B cell (primary cell): ENCODE results near the gene C22orf31. TPM values are rescaled to one million over a fixed set of nuclear protein-coding genes. Genes with fewer than 3 reads are reported as not detected.

Source experiments
- ATAC-seq: fragments of 200-7000 bp; cut with Tn5 transposase; one replicate; pipeline ENCODE4 v1.10.0; 2021; ENCODE audit warnings: low read depth, mild to moderate bottlenecking, moderate number of reproducible peaks, moderate library complexity
- CTCF ChIA-PET: fragments of 350-600 bp; sonication (Branson Sonifier 250); formaldehyde crosslinking; loops from one replicate; lab custom pipeline; 2021; ENCODE audit warnings: antibody characterized with exemption, inconsistent platforms; lab: Charles Lee
- POLR2A ChIA-PET: fragments of 350-600 bp; sonication (Branson Sonifier 250); formaldehyde crosslinking; loops from one replicate; lab custom pipeline; 2021; ENCODE audit warnings: antibody characterized with exemption; lab: Charles Lee
- DNase-seq: peaks from one replicate; pipeline ENCODE4 v3.0.0; 2013
- H2AFZ ChIP-seq: 2 replicates; pipeline ENCODE4 v1.6.1; 2012; ENCODE audit warnings: mild to moderate bottlenecking, low read depth, low read length; ENCODE audit not compliant: insufficient read depth, poor library complexity, severe bottlenecking
- H3K27ac ChIP-seq, 2 donors: 1 replicate in 1 of 2; 2 replicates in 1 of 2; pipeline ENCODE4 v1.5.1; 2012 to 2013; ENCODE audit warnings: low read length in 2 of 2, mild to moderate bottlenecking in 2 of 2, moderate library complexity in 1 of 2
- H3K27me3 ChIP-seq, 4 experiments: fragments of 200-600 bp in 1 of 4; sonication (generic) in 1 of 4; replicated peaks in 1 of 4; 1 replicate in 2 of 4; 2 replicates in 2 of 4; pipeline versions ENCODE4 v1.6.1 to v1.7.0; 2013 to 2016; ENCODE audit warnings: low read length in 3 of 4, mild to moderate bottlenecking in 2 of 4, mixed read lengths in 1 of 4, moderate library complexity in 1 of 4; ENCODE audit not compliant: insufficient read depth in 4 of 4, control insufficient read depth in 3 of 4; ENCODE audit errors: control extremely low read depth in 1 of 4
- H3K36me3 ChIP-seq, 2 experiments: replicated peaks in 1 of 2; 1 replicate in 1 of 2; 2 replicates in 1 of 2; pipeline versions ENCODE4 v1.6.1 to v1.7.1; 2013; ENCODE audit warnings: low read length in 1 of 2; ENCODE audit not compliant: insufficient read depth in 2 of 2, control insufficient read depth in 1 of 2; ENCODE audit errors: control extremely low read depth in 1 of 2, extremely low read depth in 1 of 2
- H3K4me1 ChIP-seq, 2 donors: fragments of 200-600 bp in 1 of 2; sonication (generic) in 1 of 2; 1 replicate in 1 of 2; 2 replicates in 1 of 2; pipeline versions ENCODE4 v1.5.1 to v1.6.1; 2013 to 2017; ENCODE audit warnings: low read length in 2 of 2; ENCODE audit not compliant: control insufficient read depth in 2 of 2, insufficient read depth in 2 of 2
- H3K4me2 ChIP-seq: replicated peaks from 2 replicates; pipeline ENCODE3; 2012; ENCODE audit warnings: mild to moderate bottlenecking, low read depth, low read length; ENCODE audit not compliant: poor library complexity, severe bottlenecking
- H3K4me3 ChIP-seq, 5 experiments: fragments of 200-600 bp in 1 of 5; sonication (generic) in 1 of 5; 1 replicate in 3 of 5; 2 replicates in 2 of 5; pipeline versions ENCODE4 v1.5.1 to v1.7.0; 2011 to 2016; ENCODE audit warnings: low read length in 4 of 5, mild to moderate bottlenecking in 4 of 5, low read depth in 2 of 5, control low read depth in 1 of 5, moderate library complexity in 1 of 5; ENCODE audit not compliant: insufficient read depth in 1 of 5; ENCODE audit errors: control extremely low read depth in 1 of 5, extremely low read depth in 1 of 5
- H3K79me2 ChIP-seq: fragments of 200-600 bp; sonication (generic); one replicate; pipeline ENCODE4 v1.6.0; 2016; ENCODE audit warnings: low read length; ENCODE audit not compliant: control insufficient read depth, insufficient read depth
- H3K9ac ChIP-seq: fragments of 200-600 bp; sonication (generic); 2 replicates; pipeline ENCODE4 v1.6.1; 2017; ENCODE audit warnings: mild to moderate bottlenecking, low read length, moderate library complexity
- H3K9me3 ChIP-seq, 3 donors: one replicate each; pipeline versions ENCODE4 v1.6.1 to v1.7.1; 2013; ENCODE audit warnings: low read length in 2 of 3; ENCODE audit not compliant: control insufficient read depth in 2 of 3, insufficient read depth in 1 of 3; ENCODE audit errors: control extremely low read depth in 1 of 3
- H4K20me1 ChIP-seq: 2 replicates; pipeline ENCODE4 v1.6.0; 2012; ENCODE audit warnings: mild to moderate bottlenecking, low read length; ENCODE audit not compliant: insufficient read depth, control insufficient read depth, poor library complexity, severe bottlenecking
- H3K27ac Mint-ChIP-seq: one replicate; pipeline ENCODE4 v1.8.0; 2021; ENCODE audit warnings: mixed read lengths
- H3K27me3 Mint-ChIP-seq: one replicate; pipeline ENCODE4 v1.8.0; 2021; ENCODE audit warnings: mixed read lengths
- H3K4me1 Mint-ChIP-seq: one replicate; pipeline ENCODE4 v1.8.0; 2021; ENCODE audit warnings: mixed read lengths
- H3K4me3 Mint-ChIP-seq: one replicate; pipeline ENCODE4 v1.8.0; 2021; ENCODE audit warnings: mixed read lengths
- H3K9me3 Mint-ChIP-seq: one replicate; pipeline ENCODE4 v1.8.0; 2022; ENCODE audit warnings: mixed read lengths; ENCODE audit not compliant: insufficient read depth
- CTCF ChIP-seq: fragments of 200-600 bp; IDR thresholded peaks from one replicate; pipeline ENCODE4 v1.8.0; 2022; ENCODE audit warnings: antibody characterized with exemption, mild to moderate bottlenecking
- EZH2 ChIP-seq: IDR thresholded peaks from 2 replicates; pipeline ENCODE4 v1.6.1; 2012; ENCODE audit warnings: borderline replicate concordance, low read depth, mild to moderate bottlenecking, moderate library complexity, low read length; ENCODE audit not compliant: insufficient read depth, poor library complexity, severe bottlenecking
- WGBS: methylation state at CpG from one replicate; pipeline ENCODE4 v1.1.5; 2013; ENCODE audit warnings: missing lambda C conversion rate; ENCODE audit not compliant: insufficient coverage; 5-methylcytosine and 5-hydroxymethylcytosine counted together
- intact Hi-C: fragments of 100-400 bp; cut with micrococcal nuclease; formaldehyde crosslinking; loops from one replicate; pipeline ENCODE4 v1.10.0; 2022
- polyA plus RNA-seq: library from polyadenylated mRNA; depleted of rRNA; stranded (reverse); fragments of >200 nt; gene quantifications from 2 replicates; pipeline ENCODE4 v1.2.3, GENCODE V29; 2012
- total RNA-seq, 2 donors: library from RNA; stranded (reverse); fragments of 120-200 nt in 1 of 2; gene quantifications; 1 replicate in 1 of 2; 2 replicates in 1 of 2; pipeline versions ENCODE4 v1.2.3 to v1.2.4, GENCODE V29; 2013 to 2022

C22orf31 gene
- total and polyA plus RNA-seq, 2 donors (not counting 1 experiment from before 2014, with no cell fraction given) = not detected

- no peaks in the 10 kb centered on the region for H3K79me2 ChIP-seq
- ChIA-PET POLR2A (no interaction called here), CTCF (interaction anchor here (1.0 to 1.4 kb wide), 2 partner anchors 19 to 153 kb away, joined by 3 read pairs; no protein-coding TSS in a partner anchor)
- H3K36me3 ChIP-seq = no peaks in the 10 kb centered on the region
- no peak overlapping the region for H2AFZ ChIP-seq
- H3K9ac ChIP-seq = no peak overlapping the region
- no peaks in the 10 kb centered on the region for H3K4me1 ChIP-seq
- 100% methylated on average over 1 of the region's 1 CpG for WGBS
- no peak for TF ChIP-seq CTCF
- H3K4me3 ChIP-seq = no peak overlapping the region
- no peak overlapping the region for H3K27ac ChIP-seq
- intact Hi-C loops = no loop called here
- H3K4me2 ChIP-seq = no peak overlapping the region
- ATAC-seq (no peak), DNase-seq (no peak)
- Mint-ChIP-seq H3K4me3 (no peak overlapping the region), H3K9me3 (no peaks in the 10 kb centered on the region), H3K27me3 (peaks cover 31% of the 10 kb centered on the region), H3K27ac (no peak overlapping the region), H3K4me1 (no peaks in the 10 kb centered on the region)
- H3K9me3 ChIP-seq = no peaks in the 10 kb centered on the region
- H3K27me3 ChIP-seq = peaks cover 0 to 9% (median 3%) of the 10 kb centered on the region in 4 experiments
- H4K20me1 ChIP-seq = no peaks in the 10 kb centered on the region
These were observed 31.4 kb upstream of the C22orf31 start for GRCh38 chr22:29093030-29093429.

DNA sequence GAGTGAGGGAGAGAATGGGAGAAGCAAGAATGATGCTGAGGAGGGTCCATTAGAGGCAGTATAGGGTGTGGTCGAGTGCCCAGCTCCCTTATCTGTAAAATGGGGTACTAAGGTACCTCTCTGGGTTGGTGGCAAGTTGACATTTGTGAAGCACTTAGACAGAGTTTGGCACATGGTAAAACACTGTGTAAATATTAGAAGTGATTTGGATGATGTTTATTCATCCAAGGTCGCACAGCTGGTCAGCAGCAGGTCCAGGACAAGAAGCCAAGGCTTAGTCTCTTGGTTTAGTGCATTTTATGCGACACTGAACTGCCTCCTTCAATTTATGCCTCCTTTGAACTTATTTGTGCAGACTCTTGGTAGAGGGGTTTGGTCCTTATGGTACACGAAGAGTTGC lies 30.6 kb upstream of the C22orf31 start:
- no peak overlapping the region for H3K9ac ChIP-seq
- H3K4me1 ChIP-seq = no peaks in the 10 kb centered on the region
- DNase-seq = no peak
- H3K79me2 ChIP-seq = no peaks in the 10 kb centered on the region
- H3K4me3 ChIP-seq = no peak overlapping the region
- WGBS = 67% methylated on average over 1 of the region's 4 CpGs
- H3K4me2 ChIP-seq = no peak overlapping the region
- Mint-ChIP-seq H3K9me3 (no peaks in the 10 kb centered on the region), H3K27ac (no peak overlapping the region), H3K4me3 (no peak overlapping the region), H3K27me3 (peaks cover 33% of the 10 kb centered on the region), H3K4me1 (no peaks in the 10 kb centered on the region)
- ChIA-PET POLR2A (no interaction called here), CTCF (no interaction called here)
- H3K9me3 ChIP-seq = no peaks in the 10 kb centered on the region
- intact Hi-C loops = no loop called here
- no peak for ATAC-seq
- no peaks in the 10 kb centered on the region for H4K20me1 ChIP-seq
- peaks cover 0 to 9% (median 3%) of the 10 kb centered on the region in 4 experiments for H3K27me3 ChIP-seq
- TF ChIP-seq CTCF (no peak), EZH2 (no peak)
- H3K27ac ChIP-seq = no peak overlapping the region
- no peaks in the 10 kb centered on the region for H3K36me3 ChIP-seq
- no peak overlapping the region for H2AFZ ChIP-seq
